ENCODE measurements around the gene SNAP25.

The SNAP25 gene

DNA sequence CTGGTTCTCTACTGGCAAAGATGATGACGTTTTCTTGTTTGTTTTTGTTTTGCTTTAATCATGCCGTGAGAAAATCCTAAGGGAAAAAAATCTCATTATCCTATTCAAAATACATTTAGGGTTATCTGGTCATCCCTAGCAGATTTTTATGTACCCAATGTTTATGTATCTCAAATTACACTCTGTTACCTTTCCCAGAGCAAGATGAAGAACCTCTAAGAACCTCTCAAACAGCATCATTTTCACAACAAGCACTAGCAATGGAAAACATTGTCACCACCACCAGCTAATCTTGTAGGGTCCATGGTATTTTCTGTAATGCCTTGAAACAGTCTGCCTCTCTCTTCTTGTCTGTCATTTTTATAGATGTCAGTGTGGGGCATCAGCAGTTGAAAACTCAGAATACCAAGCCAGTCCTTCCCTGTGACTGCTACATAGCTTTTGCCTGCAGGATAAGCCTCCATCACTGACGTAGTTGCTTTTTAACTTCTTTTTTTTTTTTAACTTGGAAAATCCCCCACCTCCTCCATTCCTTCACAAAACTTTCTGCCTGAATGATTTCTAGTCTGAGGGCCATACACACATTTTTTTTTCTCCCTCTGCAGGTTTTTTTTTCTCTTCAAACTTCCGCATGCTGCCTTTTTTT is 2.4 kb upstream of the SNAP25 start:
- DNase-seq (ENCODE audit: extremely low read depth in 1 of 2, low read depth in 1 of 2) = no peak

DNA sequence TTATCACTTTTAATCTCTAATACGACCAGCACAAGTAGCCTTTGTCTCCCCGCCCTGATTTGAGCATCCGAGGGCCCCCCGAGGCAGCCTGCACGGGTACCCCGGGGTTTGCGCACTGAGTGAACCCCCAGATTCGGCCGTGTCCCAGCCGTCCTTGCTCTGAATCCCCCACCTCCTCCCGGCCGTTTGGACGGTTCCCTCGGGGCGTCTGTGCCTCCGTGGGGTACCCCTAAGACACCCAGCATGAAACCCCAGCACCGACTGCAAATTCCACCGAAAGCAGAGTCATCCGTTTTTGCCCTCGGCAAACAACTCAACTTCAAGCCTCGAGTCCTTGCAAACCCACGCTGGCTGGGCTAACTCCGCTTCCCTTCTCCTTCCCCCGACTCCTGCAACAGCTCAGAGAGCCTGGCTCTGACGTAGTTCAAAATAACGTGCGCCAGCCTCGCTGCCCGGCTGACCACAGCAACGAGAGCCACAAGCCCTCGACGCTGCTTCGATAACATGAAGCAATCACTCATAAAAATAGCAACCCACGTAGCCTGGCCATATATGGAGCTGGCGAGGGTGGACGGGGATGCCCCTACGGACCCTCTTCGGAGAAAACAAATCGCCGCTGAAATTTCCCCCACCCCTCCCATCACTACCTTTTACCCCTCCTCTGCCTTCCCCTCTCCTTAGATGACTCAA is 764 bp upstream of the SNAP25 start:
- peak in 1 of 2 donors; percentile 35 for DNase-seq (ENCODE audit: extremely low read depth in 1 of 2, low read depth in 1 of 2)

DNA sequence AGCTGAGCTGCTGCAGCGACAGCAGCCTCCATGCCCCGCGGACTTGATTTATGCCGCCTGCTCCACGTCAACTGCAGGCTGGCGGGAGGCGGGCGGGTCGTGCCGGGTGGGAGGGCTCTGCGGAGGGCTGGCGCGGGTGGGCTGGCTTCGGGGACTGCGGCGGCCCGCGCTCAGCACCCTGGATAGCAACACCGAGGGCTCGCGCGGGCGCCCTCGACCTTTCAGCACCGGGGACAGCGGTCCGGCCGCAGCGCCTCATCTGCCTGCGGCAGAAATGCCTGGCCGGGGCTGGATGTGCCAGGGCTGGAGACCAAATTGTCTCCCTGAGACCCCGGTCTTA is 792 bp downstream of the SNAP25 start:
- peak in 1 of 2 donors; percentile 29 for DNase-seq (ENCODE audit: extremely low read depth in 1 of 2, low read depth in 1 of 2)

DNA sequence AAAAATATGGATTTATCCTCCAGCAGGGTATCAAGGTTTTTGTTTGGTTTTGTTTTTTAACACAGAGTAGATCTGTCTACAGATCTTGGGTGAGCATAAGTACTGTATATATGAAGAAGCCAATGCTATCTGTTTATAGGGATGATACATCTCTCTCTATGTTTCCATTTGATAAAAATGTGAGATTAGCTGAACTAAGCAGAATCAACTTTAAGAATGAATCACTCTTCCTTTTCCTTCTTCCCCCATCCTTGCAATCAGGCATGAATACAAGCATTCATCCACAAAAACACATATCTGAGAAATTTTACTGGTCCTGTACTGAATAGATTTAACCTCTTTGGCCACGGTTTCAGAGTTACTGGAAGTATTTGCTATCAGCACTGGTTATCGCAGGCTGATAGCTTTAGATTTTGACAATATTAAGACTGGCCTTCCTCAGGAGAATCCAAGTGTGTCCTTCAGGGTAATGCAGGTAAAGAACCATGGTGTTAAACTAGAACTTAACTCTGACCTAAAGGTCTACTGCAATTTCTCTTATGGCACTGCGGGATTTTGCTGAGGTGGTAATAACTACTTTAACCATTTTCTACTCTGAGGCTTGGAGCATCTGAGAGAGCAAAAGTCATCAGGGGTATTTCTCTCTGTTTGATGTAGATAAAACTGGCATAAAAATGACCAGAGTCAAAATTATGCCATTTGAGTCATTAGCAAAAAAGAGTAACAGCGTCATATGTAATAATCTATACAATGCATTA is 1.5 kb downstream of the SNAP25 start:
- DNase-seq (ENCODE audit: extremely low read depth in 1 of 2, low read depth in 1 of 2) = no peak

DNA sequence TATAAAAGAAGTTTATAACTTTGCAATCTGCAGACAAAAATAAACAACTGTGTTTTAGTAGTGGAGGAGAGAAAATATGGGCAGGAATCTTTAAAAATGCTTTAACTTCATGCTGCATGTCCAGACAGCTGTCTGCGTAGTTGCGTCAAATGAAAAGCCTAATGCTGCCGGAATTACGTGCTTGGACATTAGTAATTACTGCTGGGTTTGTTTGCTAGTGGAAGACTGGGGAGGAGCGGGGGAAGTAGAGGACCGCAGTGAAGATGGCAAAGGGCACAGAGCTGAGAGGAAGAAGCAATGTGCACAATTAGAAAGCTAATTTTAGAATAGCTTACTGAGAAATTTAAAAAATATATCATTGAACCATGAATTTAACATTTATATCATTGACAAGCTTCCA is 2.4 kb downstream of the SNAP25 start:
- no peak for DNase-seq (ENCODE audit: extremely low read depth in 1 of 2, low read depth in 1 of 2)

DNA sequence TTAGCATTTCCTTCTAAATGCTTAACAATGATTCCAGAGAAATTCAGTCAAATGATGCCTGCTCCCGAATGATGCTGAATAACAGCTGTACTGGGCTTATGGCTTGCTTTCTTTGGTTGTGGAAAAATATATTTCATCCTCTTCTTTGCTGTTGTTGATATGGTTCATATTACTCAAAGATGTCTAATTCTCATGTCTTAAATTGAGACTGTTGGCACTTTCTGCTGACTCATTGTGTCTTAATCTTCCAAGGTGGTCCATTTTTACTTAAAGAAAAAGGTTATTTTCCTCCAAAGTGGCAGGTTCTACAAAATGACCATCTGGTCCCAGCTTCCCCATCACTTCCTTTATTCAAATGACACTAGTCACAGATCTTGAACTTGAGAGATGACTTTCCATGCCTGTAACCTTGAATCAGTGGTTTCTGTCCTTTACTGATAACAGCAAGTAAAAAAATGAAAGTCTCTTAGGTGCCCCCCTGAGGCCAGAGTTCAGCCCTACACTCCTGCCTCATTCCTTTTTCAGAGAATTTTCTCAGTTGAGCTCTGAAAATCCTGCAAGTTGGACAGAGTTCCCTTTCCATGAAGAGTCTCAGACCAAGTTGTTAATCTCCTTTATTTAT is 6.9 kb downstream of the SNAP25 start:
- DNase-seq (ENCODE audit: extremely low read depth in 1 of 2, low read depth in 1 of 2) = no peak

DNA sequence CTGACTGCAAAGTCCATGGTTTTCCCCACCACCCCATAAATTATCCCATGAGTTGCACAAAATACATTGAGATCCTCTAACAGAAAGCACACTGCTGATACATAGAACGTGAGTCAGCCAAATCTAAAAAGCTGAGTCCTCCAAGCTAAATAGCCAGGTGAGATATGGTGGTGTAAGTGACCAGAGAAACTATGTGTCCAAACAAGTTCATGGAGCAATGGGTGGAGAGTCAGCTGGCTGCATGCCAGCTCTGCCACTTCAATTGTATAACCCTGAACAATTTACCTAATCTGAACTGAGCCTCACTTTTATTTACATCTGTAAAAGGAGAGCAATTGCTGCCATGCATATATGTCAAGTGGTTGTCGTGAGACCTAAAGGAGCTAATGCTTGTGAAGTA is 9.7 kb downstream of the SNAP25 start:
- no peak for DNase-seq (ENCODE audit: extremely low read depth in 1 of 2, low read depth in 1 of 2)

DNA sequence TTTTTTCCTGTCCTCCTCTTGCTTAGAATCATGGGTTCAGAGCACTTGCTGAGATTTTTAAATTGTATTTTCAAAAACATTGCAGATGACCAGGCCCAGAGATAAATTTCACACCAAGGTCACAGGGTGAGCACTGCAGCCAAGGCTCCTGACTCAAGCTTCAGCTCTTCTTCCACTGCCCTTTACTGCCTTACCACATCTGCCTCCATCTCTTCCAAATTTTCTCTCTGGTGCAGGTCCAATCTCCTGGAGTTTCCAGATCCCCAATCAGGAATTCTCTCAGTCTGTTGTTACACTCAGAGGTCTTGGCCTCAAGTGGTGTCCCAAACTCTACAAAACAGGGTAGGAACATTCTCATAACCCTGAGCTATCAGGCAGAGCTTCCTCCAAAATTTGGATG is 12.7 kb downstream of the SNAP25 start:
- DNase-seq (ENCODE audit: extremely low read depth in 1 of 2, low read depth in 1 of 2) = no peak

DNA sequence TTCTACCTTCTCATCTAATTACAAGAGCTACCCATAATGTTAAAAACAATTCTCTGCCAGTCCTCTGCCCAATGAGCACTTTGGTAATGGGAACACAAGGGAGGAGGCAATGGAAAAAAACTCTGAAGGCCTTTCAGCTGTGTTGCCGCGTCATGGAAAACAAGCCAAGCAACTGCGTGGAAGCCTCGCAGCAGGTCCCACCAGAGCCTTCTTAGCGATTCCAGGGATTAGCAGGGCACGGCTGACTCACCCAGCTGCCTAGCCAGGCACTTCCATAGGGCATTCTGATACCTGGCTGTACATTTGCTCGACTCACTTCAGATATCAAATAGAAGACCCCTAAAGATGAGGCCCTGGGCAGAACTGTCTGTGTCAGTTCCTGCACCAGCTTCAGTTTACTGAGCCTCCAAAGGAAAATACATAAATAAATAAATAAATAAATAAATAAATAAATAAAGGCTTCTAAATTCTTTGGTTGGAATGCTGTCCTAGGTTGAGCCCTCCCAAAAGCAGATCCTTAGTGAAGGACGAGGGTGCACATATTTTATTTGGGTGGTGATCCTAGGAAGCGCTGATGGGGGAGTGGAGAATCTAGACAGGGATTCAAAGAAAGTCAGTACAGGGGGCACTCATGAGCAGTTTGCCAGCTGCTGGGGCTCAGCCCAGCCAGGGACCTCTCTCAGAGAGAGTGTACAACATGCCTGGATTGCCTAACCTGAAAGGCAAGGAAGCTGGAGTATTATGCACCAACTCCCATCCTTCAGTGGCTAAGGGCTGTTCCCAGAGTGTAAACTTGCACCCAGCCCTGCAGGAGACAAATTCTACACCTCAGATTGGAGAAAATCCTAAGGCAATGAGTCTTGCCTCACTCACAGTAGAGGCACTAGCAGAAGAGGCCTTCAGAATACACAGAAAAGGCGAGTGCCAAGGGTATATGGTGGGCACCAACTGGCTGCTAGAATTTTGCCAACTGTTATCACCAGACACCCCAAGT is 18.2 kb downstream of the SNAP25 start:
- DNase-seq (ENCODE audit: extremely low read depth in 1 of 2, low read depth in 1 of 2) = no peak

DNA sequence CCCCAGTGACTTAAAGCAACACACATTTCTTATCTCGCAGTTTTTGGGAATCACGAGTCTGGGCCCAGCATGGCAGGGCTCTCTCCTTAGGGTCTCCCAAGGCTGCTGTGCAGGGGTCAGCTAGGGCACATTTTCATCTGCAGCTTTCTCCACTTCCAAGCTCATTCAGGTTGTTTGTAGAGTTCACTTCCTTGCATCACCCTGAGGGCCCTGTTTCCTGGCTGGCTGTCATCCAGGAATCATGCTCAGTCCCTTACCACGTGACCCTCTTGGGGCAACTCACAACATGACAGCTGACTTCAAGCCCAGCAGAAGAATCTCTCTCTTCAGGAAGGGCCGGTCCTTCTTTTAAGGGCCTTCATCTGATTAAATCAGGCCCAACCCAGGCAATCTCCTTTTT is 21.3 kb downstream of the SNAP25 start:
- DNase-seq (ENCODE audit: extremely low read depth in 1 of 2, low read depth in 1 of 2) = no peak

DNA sequence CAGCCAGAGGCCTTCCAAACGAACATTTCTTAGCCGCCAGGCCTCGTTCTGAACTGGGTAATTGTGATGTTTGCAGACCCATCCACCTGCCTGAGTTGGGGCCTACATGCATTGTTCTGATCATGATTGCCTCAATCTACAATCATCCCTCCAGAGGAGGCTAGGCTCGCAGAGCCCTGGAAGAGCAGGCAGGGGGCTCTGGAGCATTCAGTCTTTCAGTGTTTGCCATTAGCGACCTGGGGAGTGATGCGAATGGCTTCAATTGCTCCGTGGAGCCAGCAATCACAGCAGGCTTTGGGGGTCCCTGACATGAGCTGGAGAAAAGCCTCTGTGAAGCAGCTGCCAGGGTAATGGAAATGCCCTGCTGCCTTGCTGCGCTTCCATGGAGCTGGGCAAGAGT is 22.0 kb downstream of the SNAP25 start:
- no peak for DNase-seq (ENCODE audit: extremely low read depth in 1 of 2, low read depth in 1 of 2)

DNA sequence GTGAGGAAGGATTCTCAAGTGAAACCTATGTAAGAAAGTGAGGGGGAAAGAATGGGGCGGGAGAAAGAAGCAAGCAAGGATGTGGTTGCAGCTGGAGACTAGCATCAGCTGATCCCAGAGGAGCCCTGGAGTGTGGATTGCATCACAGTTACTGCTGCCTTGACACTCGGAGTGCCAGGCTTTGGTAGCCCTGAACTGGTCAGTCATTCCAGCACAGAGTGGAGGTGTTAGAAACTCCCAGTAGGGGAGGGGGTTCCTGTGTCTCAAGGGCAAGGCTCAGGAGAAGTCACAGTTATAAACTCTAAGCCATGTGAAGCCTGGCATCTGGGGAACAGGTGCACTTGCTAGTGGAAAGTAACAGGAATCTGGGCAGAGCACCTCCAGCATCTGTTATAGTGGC is 23.5 kb downstream of the SNAP25 start:
- no peak for DNase-seq (ENCODE audit: extremely low read depth in 1 of 2, low read depth in 1 of 2)

DNA sequence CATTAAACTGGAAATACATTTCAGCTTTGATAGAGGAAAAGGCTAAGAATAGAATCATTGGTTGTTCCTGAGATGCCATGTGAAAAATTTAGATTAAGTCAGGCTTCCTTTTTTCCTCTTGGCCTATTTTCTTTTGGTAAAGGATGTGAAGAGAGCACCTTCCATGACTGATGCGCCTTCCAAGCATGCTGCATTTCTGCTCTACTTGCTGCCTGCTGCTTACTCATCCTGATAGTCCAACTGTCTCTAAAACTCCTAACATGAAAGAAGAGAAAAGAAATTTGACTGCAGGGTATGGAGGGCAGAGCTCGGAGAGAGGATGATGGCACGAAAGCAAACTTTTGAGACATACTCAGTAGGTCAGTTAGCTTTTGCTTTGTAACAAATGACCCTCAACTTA is 28.8 kb downstream of the SNAP25 start:
- DNase-seq (ENCODE audit: extremely low read depth in 1 of 2, low read depth in 1 of 2) = no peak

DNA sequence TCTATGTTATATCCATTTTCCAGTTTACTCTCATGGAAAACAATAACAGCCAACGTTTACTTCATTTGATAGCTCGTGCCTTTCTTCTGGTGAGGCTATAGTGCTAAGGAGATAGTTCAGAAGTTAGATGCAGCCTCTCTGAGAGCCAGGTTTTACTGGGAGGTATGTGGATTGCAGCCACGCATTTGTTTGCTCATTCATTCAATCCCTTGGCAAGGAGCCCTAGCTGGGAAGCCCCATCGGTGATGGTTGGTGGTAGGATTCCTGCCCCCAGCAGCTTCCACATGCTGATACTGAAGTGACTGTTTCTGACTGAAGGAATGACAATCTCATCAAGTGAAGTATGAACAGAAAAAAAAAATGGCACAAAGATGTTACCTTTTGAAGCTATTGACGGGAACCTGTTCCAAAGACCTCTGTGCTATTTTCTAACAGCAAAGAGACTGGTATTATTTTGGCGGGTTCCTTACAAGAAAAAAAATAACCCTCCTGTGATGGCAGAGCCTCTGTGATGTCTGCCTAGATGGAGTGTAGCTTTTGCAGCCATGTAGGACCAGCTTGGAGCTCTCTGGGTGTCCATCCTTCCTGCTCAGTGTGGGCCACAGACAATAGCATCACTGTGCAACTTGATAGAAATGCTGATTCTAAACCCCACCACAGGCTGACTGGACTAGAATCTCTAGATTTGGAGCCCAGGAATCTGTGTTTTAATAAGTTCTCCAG is 30.6 kb downstream of the SNAP25 start:
- no peak for DNase-seq (ENCODE audit: extremely low read depth in 1 of 2, low read depth in 1 of 2)

DNA sequence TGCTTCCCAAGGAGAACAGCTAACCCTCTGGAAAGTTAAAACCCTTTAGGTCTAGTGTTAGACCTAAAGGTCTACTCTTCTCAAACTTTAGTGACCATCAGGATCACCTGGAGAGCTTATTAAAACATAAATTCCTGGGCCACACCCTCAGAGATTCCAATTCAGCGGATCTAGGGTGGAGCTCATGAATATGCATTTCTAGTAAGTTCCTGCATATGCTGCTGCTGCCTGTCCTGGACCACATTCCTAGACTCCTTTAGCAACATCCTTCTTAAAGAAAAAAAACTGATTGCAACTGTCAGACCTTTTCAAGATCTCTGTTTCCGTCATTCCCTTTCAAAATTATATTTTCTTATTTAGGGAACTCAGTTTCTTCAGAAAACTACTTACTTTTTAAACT is 31.2 kb downstream of the SNAP25 start:
- no peak for DNase-seq (ENCODE audit: extremely low read depth in 1 of 2, low read depth in 1 of 2)

DNA sequence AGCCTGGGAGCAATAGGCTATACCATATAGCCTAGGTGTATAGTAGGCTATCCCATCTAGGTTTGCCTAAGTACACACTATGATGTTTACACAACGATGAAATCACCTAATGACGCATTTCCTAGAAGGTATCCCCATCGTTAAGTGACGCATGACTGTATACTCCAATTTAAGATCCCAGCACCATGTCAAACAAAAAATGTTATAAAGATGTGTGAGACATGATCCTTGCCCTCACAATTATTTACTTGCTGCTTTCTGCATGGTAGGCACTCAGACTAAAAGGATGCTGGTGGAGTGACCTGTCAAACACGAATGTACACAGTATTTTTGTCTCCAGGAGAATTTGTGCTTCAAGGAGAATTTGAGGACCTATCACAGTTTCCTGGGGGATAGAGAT is 32.3 kb downstream of the SNAP25 start:
- no peak for DNase-seq (ENCODE audit: extremely low read depth in 1 of 2, low read depth in 1 of 2)

DNA sequence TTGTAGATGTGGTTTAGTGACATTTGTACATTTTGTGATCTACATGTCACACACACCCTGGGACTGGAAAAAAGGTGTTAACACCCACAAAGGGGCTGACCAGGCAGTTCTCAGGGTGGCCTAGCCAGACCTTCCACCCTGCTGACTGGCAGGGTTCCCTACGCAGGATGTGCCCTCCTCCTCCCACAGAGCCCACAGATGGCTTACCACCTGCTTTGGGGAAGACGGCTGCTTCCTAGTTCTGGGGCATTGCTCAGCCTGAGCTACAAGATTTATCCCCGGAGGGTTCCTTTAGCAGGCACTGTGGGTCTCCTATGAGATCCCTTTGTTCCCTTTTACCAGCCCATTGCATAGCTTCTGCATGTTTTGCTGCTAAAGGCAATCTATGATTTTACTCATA is 35.1 kb downstream of the SNAP25 start:
- DNase-seq (ENCODE audit: extremely low read depth in 1 of 2, low read depth in 1 of 2) = no peak

DNA sequence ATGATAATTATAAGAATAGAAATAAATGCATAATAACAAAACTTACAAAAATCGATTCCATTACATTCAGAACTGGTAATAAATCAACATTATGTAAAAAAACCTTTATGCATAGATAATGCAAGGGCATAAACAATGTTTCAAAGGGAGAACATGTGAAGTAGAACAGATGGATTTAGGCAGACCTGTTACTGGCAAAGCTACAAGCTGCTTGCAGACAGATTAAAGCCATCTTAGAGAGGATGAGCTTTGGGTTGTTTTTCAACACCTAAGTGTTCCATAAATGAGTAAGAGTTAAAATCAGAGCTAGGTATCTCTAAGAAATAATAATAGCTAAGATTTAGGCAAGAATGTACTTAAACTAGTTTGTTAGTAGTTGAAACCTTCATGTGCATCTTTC is 37.2 kb downstream of the SNAP25 start:
- no peak for DNase-seq (ENCODE audit: extremely low read depth in 1 of 2, low read depth in 1 of 2)

DNA sequence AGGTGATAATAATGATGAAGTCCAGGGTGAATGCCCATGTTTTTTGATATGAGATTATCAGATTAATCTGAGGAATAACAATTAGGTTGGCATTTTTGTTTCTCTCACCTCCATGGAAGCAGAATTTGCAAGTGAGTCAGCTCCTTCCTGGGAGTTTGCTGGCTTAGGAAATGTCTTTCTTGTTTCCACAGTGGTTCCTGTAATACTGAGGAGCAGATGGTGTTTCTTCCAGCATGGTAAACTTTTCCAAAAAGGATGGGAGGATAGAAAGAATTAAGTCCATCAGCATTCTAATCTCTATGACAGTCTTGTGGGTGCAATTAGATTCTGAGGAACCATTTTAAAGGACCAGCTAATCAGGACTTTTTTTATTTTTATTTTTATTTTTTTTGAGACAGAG is 40.5 kb downstream of the SNAP25 start:
- no peak for DNase-seq (ENCODE audit: extremely low read depth in 1 of 2, low read depth in 1 of 2)

DNA sequence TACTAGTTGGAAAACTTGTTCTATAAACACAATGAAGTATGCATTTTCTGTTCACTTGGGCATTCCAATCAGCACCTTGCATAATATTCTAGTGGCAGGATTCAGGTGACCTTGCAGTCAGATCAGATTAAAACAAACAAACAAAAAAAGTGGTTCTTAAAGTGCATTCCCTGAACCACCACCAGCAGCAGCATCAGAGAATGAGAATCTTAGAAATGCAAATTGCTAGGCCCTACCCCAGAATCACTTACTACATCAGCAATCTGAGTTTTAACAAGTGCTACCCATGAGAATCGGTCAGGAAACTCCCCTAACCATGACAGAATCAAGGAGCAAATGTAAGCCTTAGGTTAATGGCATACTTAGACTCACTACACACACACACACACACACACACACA is 41.7 kb downstream of the SNAP25 start:
- DNase-seq (ENCODE audit: extremely low read depth in 1 of 2, low read depth in 1 of 2) = no peak
